Measurements from ENCODE around the gene UVRAG. TPM values are rescaled to one million over a fixed set of nuclear protein-coding genes. Genes with fewer than 3 reads are reported as not detected.
"Not testable (repeated sequence)": the region's sequence is repeated elsewhere in the genome, so short reads cannot be mapped to it uniquely, and the experiment has no call there.

The UVRAG gene
- total RNA-seq, 2 donors from 2014 or later: 15.9 to 22.4 TPM

- DNase-seq: no peak
- no peak for ATAC-seq
- intact Hi-C loops (cut with DNase I, micrococcal nuclease): no loop called here
These were observed 151.7 kb downstream of the UVRAG start for GRCh38 chr11:75966537-75967287.

GRCh38 chr11:75968021-75968625 lies 153.1 kb downstream of the UVRAG start:
- intact Hi-C loops (cut with DNase I, micrococcal nuclease): no loop called here
- no peak for DNase-seq
- ATAC-seq: no peak

GRCh38 chr11:75969626-75970308 lies 154.8 kb downstream of the UVRAG start:
- intact Hi-C loops (cut with DNase I, micrococcal nuclease): no loop called here
- ATAC-seq (peak; percentile 58), DNase-seq (no peak)

GRCh38 chr11:75973710-75974109 lies 158.7 kb downstream of the UVRAG start:
- intact Hi-C loops (cut with DNase I, micrococcal nuclease); ATAC-seq: not testable (repeated sequence)

GRCh38 chr11:75979075-75979474 lies 164.1 kb downstream of the UVRAG start:
- intact Hi-C loops (cut with DNase I, micrococcal nuclease); ATAC-seq; DNase-seq: not testable (repeated sequence)

More at GRCh38 chr11:75973710-75974109, 158.7 kb downstream of the UVRAG start:
- DNase-seq: not testable (repeated sequence)

GRCh38 chr11:75979479-75980027 lies 164.5 kb downstream of the UVRAG start:
- ATAC-seq; intact Hi-C loops (cut with DNase I, micrococcal nuclease); DNase-seq: not testable (repeated sequence)

- intact Hi-C loops (cut with DNase I, micrococcal nuclease): no loop called here
- ATAC-seq (no peak), DNase-seq (no peak)
These were observed 165.0 kb downstream of the UVRAG start for GRCh38 chr11:75980031-75980430.

GRCh38 chr11:75981546-75981945 lies 166.5 kb downstream of the UVRAG start:
- ATAC-seq (no peak), DNase-seq (no peak)
- intact Hi-C loops (cut with DNase I, micrococcal nuclease): no loop called here

GRCh38 chr11:75982309-75982708 lies 167.3 kb downstream of the UVRAG start:
- DNase-seq: no peak
- no peak for ATAC-seq
- intact Hi-C loops (cut with DNase I, micrococcal nuclease): no loop called here

GRCh38 chr11:75986966-75987365 lies 172.0 kb downstream of the UVRAG start:
- intact Hi-C loops (cut with DNase I, micrococcal nuclease): no loop called here
- ATAC-seq: no peak
- no peak for DNase-seq

GRCh38 chr11:75993126-75993525 lies 178.1 kb downstream of the UVRAG start:
- intact Hi-C loops (cut with DNase I, micrococcal nuclease): no loop called here

GRCh38 chr11:75994616-75995015 lies 179.6 kb downstream of the UVRAG start:
- intact Hi-C loops (cut with DNase I, micrococcal nuclease): no loop called here
- ATAC-seq: no peak
- no peak for DNase-seq

More at GRCh38 chr11:75993126-75993525, 178.1 kb downstream of the UVRAG start:
- DNase-seq (no peak), ATAC-seq (no peak)

GRCh38 chr11:75996523-75997442 lies 181.8 kb downstream of the UVRAG start:
- no peak for ATAC-seq
- intact Hi-C loops (cut with DNase I, micrococcal nuclease): no loop called here
- no peak for DNase-seq

GRCh38 chr11:76004400-76004799 lies 189.4 kb downstream of the UVRAG start:
- ATAC-seq (no peak), DNase-seq (no peak)
- intact Hi-C loops (cut with DNase I, micrococcal nuclease): no loop called here

GRCh38 chr11:76005756-76006155 lies 190.7 kb downstream of the UVRAG start:
- intact Hi-C loops (cut with DNase I, micrococcal nuclease): no loop called here
- ATAC-seq: no peak
- no peak for DNase-seq

GRCh38 chr11:76007166-76007565 lies 192.2 kb downstream of the UVRAG start:
- intact Hi-C loops (cut with DNase I, micrococcal nuclease): no loop called here
- ATAC-seq (no peak), DNase-seq (no peak)

- intact Hi-C loops (cut with DNase I, micrococcal nuclease): no loop called here
- DNase-seq: no peak
- no peak for ATAC-seq
These were observed 193.5 kb downstream of the UVRAG start for GRCh38 chr11:76008474-76008873.

- DNase-seq: no peak
- ATAC-seq: no peak
- intact Hi-C loops (cut with DNase I, micrococcal nuclease): no loop called here
These were observed 195.0 kb downstream of the UVRAG start for GRCh38 chr11:76010051-76010450.

- intact Hi-C loops (cut with DNase I, micrococcal nuclease): no loop called here
These were observed 198.5 kb downstream of the UVRAG start for GRCh38 chr11:76013526-76013925.

More at GRCh38 chr11:76013526-76013925, 198.5 kb downstream of the UVRAG start:
- ATAC-seq (no peak), DNase-seq (no peak)

All from left colon (tissue), 2 donors.